Hepatocyte (in vitro differentiated cells): ENCODE data around the gene LIAS. TPM values are rescaled to one million over a fixed set of nuclear protein-coding genes. Genes with fewer than 3 reads are reported as not detected.

Source experiments
- DNase-seq: peaks from one replicate; pipeline ENCODE4 v3.0.0-alpha.2; 2016; ENCODE audit warnings: low spot score
- H2AFZ ChIP-seq: fragments of 200-600 bp; sonication (generic); 2 replicates; pipeline ENCODE4 v1.6.0; 2016; ENCODE audit warnings: antibody characterized with exemption, mild to moderate bottlenecking
- H3K27ac ChIP-seq: fragments of 200-600 bp; sonication (generic); 2 replicates; pipeline ENCODE4 v1.5.1; 2016; ENCODE audit warnings: mild to moderate bottlenecking
- H3K27me3 ChIP-seq: fragments of 200-600 bp; sonication (generic); 2 replicates; pipeline ENCODE4 v1.6.1; 2016
- H3K36me3 ChIP-seq: fragments of 200-600 bp; sonication (generic); replicated peaks from 2 replicates; pipeline ENCODE4 v1.5.1; 2016; ENCODE audit warnings: low read depth; ENCODE audit not compliant: insufficient read depth
- H3K4me1 ChIP-seq: fragments of 200-600 bp; sonication (generic); 2 replicates; pipeline ENCODE4 v1.5.1; 2016; ENCODE audit warnings: mild to moderate bottlenecking, moderate library complexity; ENCODE audit not compliant: insufficient read depth
- H3K4me2 ChIP-seq: fragments of 200-600 bp; sonication (generic); 2 replicates; pipeline ENCODE4 v1.6.0; 2016
- H3K4me3 ChIP-seq: fragments of 200-600 bp; sonication (generic); 2 replicates; pipeline ENCODE4 v1.5.1; 2016; ENCODE audit warnings: mild to moderate bottlenecking
- H3K79me2 ChIP-seq: fragments of 200-600 bp; sonication (generic); 2 replicates; pipeline ENCODE4 v1.6.0; 2017; ENCODE audit warnings: mild to moderate bottlenecking
- H3K9me2 ChIP-seq: fragments of 200-600 bp; sonication (generic); replicated peaks from 2 replicates; pipeline ENCODE4 v1.6.0; 2017; ENCODE audit warnings: mild to moderate bottlenecking; ENCODE audit not compliant: insufficient read depth
- H3K9me3 ChIP-seq: fragments of 200-600 bp; sonication (generic); 2 replicates; pipeline ENCODE4 v1.5.1; 2016; ENCODE audit warnings: low read depth, mild to moderate bottlenecking
- H4K20me1 ChIP-seq: fragments of 200-600 bp; sonication (generic); 2 replicates; pipeline ENCODE4 v1.6.0; 2016; ENCODE audit warnings: mild to moderate bottlenecking; ENCODE audit not compliant: insufficient read depth, poor library complexity, severe bottlenecking
- EZH2 ChIP-seq: fragments of 200-600 bp; sonication (generic); IDR thresholded peaks from 2 replicates; pipeline ENCODE4 v1.6.1; 2016; ENCODE audit warnings: antibody characterized with exemption, mild to moderate bottlenecking, borderline replicate concordance
- EZH2phosphoT487 ChIP-seq: fragments of 200-600 bp; sonication (generic); IDR thresholded peaks from one replicate; pipeline ENCODE4 v1.6.1; 2018; ENCODE audit warnings: antibody characterized with exemption, mild to moderate bottlenecking, low read depth, moderate library complexity; ENCODE audit not compliant: unreplicated experiment, severe bottlenecking
- WGBS: methylation state at CpG from one replicate; pipeline ENCODE4 v1.1.6; 2016; ENCODE audit warnings: low lambda C conversion rate; ENCODE audit errors: missing lambda C conversion rate; 5-methylcytosine and 5-hydroxymethylcytosine counted together
- polyA plus RNA-seq: library from polyadenylated mRNA; unstranded; fragments of >200 nt; fragmentation: Nextera tagmentation; extraction: Ambion mirVana; gene quantifications from 2 replicates; pipeline ENCODE4 v1.2.1, GENCODE V29; 2016
- total RNA-seq: library from RNA; depleted of rRNA; stranded (reverse); fragments of >200 nt; gene quantifications from 2 replicates; pipeline ENCODE4 v1.2.3, GENCODE V29; 2014
- TF ChIP-seq, protein P1 (sequence below): fragments of 200-600 bp; sonication (generic); IDR thresholded peaks from 2 replicates; pipeline ENCODE4 v1.5.1; 2016; ENCODE audit warnings: antibody characterized with exemption, mild to moderate bottlenecking; ENCODE audit not compliant: poor library complexity

Gene LIAS
- total and polyA plus RNA-seq, 2 experiments from 2014 or later: 10.3 to 12.3 TPM

DNA sequence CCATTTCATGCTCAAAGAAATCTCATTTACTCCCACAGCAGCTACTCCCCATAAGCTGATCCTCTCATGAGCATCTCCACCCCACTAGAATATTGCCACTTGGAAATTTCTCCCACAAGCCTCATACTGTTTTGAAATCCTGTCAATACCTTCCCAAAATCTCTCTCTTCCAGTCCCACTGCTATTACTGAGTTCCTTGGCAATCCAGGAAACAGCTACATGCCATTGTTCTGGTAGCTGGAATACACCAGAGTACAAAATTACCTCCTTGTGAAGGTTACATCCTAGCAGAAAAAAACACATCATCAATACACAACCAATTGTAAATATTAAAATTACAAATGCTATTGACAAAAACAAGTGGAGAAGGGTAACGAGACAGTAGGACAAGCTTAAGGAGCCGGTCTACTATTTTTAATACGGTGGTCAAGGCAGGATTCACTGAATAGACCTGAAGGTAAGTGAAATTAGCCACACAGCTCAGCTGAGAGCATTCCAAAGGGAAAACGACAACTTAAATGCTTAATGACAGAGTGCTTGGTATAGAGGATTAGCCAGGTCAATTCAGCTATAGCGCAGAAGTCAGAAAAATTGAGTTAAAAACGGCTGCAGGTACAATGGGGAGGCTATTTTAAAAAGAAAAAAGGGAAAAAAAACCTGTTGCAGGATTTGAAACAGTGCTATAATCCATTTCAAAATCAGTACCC, 6.5 kb upstream of the LIAS start:
- H3K4me2 ChIP-seq: no peak overlapping the region
- H3K9me2 ChIP-seq: no peaks in the 10 kb centered on the region
- H2AFZ ChIP-seq: no peak overlapping the region
- TF ChIP-seq EZH2phosphoT487 (no peak), EZH2 (no peak)
- TF ChIP-seq, protein P1, sequence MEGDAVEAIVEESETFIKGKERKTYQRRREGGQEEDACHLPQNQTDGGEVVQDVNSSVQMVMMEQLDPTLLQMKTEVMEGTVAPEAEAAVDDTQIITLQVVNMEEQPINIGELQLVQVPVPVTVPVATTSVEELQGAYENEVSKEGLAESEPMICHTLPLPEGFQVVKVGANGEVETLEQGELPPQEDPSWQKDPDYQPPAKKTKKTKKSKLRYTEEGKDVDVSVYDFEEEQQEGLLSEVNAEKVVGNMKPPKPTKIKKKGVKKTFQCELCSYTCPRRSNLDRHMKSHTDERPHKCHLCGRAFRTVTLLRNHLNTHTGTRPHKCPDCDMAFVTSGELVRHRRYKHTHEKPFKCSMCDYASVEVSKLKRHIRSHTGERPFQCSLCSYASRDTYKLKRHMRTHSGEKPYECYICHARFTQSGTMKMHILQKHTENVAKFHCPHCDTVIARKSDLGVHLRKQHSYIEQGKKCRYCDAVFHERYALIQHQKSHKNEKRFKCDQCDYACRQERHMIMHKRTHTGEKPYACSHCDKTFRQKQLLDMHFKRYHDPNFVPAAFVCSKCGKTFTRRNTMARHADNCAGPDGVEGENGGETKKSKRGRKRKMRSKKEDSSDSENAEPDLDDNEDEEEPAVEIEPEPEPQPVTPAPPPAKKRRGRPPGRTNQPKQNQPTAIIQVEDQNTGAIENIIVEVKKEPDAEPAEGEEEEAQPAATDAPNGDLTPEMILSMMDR: no peak
- peaks cover 8% of the 10 kb centered on the region for H3K36me3 ChIP-seq
- WGBS: 93% methylated on average over 6 of the region's 6 CpGs
- no peak overlapping the region for H3K27ac ChIP-seq
- H3K79me2 ChIP-seq: peaks cover 29% of the 10 kb centered on the region
- no peaks in the 10 kb centered on the region for H3K9me3 ChIP-seq
- H3K27me3 ChIP-seq: no peaks in the 10 kb centered on the region
- peaks cover 40% of the 10 kb centered on the region for H4K20me1 ChIP-seq
- no peak for DNase-seq
- H3K4me1 ChIP-seq: peaks cover 10% of the 10 kb centered on the region
- no peak overlapping the region for H3K4me3 ChIP-seq

DNA sequence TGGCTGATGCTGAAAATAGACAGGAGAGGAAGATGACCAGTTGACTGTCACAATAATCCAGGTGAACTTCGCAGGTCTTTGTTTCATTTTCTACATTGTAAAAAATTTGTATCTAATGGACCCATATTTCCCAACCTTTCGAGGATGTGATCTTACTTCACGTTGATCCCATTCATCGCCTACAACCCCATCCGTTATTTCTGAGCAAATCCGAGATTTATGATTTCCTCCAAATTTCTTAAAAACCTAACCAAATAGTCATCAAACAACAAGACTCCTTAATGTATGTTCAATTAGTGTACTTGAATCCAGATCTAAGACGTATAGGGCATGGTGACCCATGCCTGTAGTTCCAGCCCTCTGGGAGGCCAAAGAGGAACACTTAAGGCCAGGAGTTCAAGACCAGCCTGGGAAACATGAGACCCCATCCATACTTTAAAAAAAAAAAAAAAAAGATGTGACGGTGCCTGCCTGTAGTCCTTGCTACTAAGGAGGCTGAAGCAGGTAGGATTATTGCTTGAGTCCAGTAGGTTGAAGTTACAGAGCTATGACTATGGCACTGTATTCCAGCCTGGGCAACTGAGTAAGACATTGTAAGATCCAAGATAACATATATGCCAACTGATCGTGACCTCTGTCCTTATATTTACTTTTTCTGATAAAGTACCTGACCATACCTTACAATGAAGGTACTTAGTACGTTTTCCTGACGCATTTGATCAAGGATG, 5.8 kb upstream of the LIAS start:
- Histone ChIP-seq H3K4me1 (peaks cover 14% of the 10 kb centered on the region), H2AFZ (no peak overlapping the region), H3K79me2 (peaks cover 37% of the 10 kb centered on the region), H3K27ac (no peak overlapping the region), H3K36me3 (peaks cover 8% of the 10 kb centered on the region), H3K9me2 (no peaks in the 10 kb centered on the region), H4K20me1 (peaks cover 46% of the 10 kb centered on the region), H3K4me3 (no peak overlapping the region), H3K27me3 (no peaks in the 10 kb centered on the region), H3K9me3 (no peaks in the 10 kb centered on the region), H3K4me2 (no peak overlapping the region)
- 92% methylated on average over 11 of the region's 11 CpGs for WGBS
- no peak for DNase-seq
- TF ChIP-seq EZH2phosphoT487: no peak
- no peak for TF ChIP-seq EZH2
- TF ChIP-seq, protein P1: no peak

DNA sequence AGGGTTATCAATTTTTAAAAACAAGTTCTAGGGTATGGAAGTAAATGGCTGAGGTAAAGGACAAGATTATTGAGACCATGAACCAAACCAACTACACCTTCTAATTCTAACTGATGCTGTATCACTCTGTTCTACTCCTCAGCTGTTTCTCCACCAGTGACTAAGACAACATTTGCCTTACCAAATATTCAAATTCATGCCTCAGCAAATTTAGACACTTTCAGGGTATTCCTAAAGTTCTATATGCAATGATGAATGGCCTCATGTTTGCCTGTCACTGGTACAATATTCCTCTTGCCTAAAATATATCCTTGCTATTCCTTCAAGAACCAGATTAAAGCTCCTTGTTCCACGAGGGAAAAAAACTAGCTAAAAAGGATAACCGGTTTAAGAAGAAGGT, 5.1 kb upstream of the LIAS start:
- Histone ChIP-seq H3K9me3 (no peaks in the 10 kb centered on the region), H3K27me3 (no peaks in the 10 kb centered on the region), H3K27ac (no peak overlapping the region), H3K4me2 (no peak overlapping the region), H3K4me3 (no peak overlapping the region), H4K20me1 (peaks cover 46% of the 10 kb centered on the region), H3K79me2 (peaks cover 43% of the 10 kb centered on the region), H3K36me3 (peaks cover 8% of the 10 kb centered on the region), H3K4me1 (peaks cover 14% of the 10 kb centered on the region), H3K9me2 (no peaks in the 10 kb centered on the region), H2AFZ (no peak overlapping the region)
- no peak for DNase-seq
- WGBS: 68% methylated on average over 2 of the region's 2 CpGs
- TF ChIP-seq, protein P1: no peak
- no peak for TF ChIP-seq EZH2
- no peak for TF ChIP-seq EZH2phosphoT487
